Right ventricle myocardium inferior (tissue), 1 donor: ENCODE measurements around the gene IP6K2. TPM values are rescaled to one million over a fixed set of nuclear protein-coding genes. Genes with fewer than 3 reads are reported as not detected.
"Not testable (repeated sequence)": the region's sequence is repeated elsewhere in the genome, so short reads cannot be mapped to it uniquely, and the experiment has no call there.

Source experiments
- ATAC-seq: fragments of 200-7000 bp; cut with Tn5 transposase; one replicate; pipeline ENCODE4 v1.9.1; 2020; ENCODE audit warnings: mild to moderate bottlenecking, moderate library complexity
- DNase-seq: peaks from one replicate; pipeline ENCODE4 v3.0.0; 2021; ENCODE audit errors: missing footprints
- intact Hi-C: fragments of 100-400 bp; cut with DNase I; formaldehyde crosslinking; loops from one replicate; pipeline ENCODE4 v1.11.0; 2022
- total RNA-seq: library from RNA; stranded (reverse); fragmentation: NEBNext Ultra II Directional; extraction: Animal tissue kit (Norgen Biotek cat#: 25700); gene quantifications from one replicate; pipeline ENCODE4 v1.2.1, GENCODE V29; 2021
- donor health status: DM: no; HTN: yes; CAD: no; lungs with severe emphysema.

The IP6K2 gene
- total RNA-seq, 1 donor from 2014 or later, result 29.3 TPM

- ATAC-seq, DNase-seq, intact Hi-C loops: not testable (repeated sequence)
Measured at GRCh38 chr3:48735075-48735767, 18.2 kb upstream of the IP6K2 start.

- ATAC-seq, intact Hi-C loops, DNase-seq: not testable (repeated sequence)
Measured at GRCh38 chr3:48734541-48734940, 17.5 kb upstream of the IP6K2 start.

GRCh38 chr3:48733752-48734518 lies 16.9 kb upstream of the IP6K2 start:
- ATAC-seq, intact Hi-C loops, DNase-seq: not testable (repeated sequence)

GRCh38 chr3:48727511-48727910 lies 10.5 kb upstream of the IP6K2 start:
- intact Hi-C loops, result no loop called here
- no peak for ATAC-seq
- DNase-seq, result no peak

GRCh38 chr3:48725185-48725855 lies 8.3 kb upstream of the IP6K2 start:
- DNase-seq, intact Hi-C loops, ATAC-seq: not testable (repeated sequence)

- intact Hi-C loops, result no loop called here
- DNase-seq (no peak), ATAC-seq (no peak)
Measured at GRCh38 chr3:48723725-48724124, 6.7 kb upstream of the IP6K2 start.

GRCh38 chr3:48723293-48723692 lies 6.3 kb upstream of the IP6K2 start:
- DNase-seq, ATAC-seq, intact Hi-C loops: not testable (repeated sequence)

GRCh38 chr3:48716508-48716981 lies 476 bp downstream of the IP6K2 start:
- ATAC-seq (no peak), DNase-seq (no peak)
- intact Hi-C loops, result loop anchor here (2.0 kb wide), 1 partner anchor 32 kb away; the partner anchor contains the start of gene NCKIPSD

GRCh38 chr3:48715174-48715800 lies 1.7 kb downstream of the IP6K2 start:
- intact Hi-C loops, result no loop called here

GRCh38 chr3:48711727-48712126 lies 5.3 kb downstream of the IP6K2 start:
- intact Hi-C loops, result no loop called here
- DNase-seq (no peak), ATAC-seq (no peak)

More at GRCh38 chr3:48715174-48715800, 1.7 kb downstream of the IP6K2 start:
- DNase-seq (no peak), ATAC-seq (no peak)

- intact Hi-C loops, result no loop called here
- ATAC-seq (no peak), DNase-seq (no peak)
Measured at GRCh38 chr3:48709051-48709461, 8.0 kb downstream of the IP6K2 start.

GRCh38 chr3:48708481-48708889 lies 8.5 kb downstream of the IP6K2 start:
- DNase-seq (no peak), ATAC-seq (no peak)
- intact Hi-C loops, result no loop called here

GRCh38 chr3:48707157-48707556 lies 9.9 kb downstream of the IP6K2 start:
- ATAC-seq (no peak), DNase-seq (no peak)
- intact Hi-C loops, result no loop called here

GRCh38 chr3:48702320-48702920 lies 14.6 kb downstream of the IP6K2 start:
- intact Hi-C loops, result no loop called here
- no peak for DNase-seq
- no peak for ATAC-seq

- ATAC-seq, result no peak
- intact Hi-C loops, result no loop called here
- no peak for DNase-seq
Measured at GRCh38 chr3:48700731-48701405, 16.2 kb downstream of the IP6K2 start.

- no peak for DNase-seq
- intact Hi-C loops, result no loop called here
- ATAC-seq, result no peak
Measured at GRCh38 chr3:48698891-48699290, 18.1 kb downstream of the IP6K2 start.

- intact Hi-C loops, result no loop called here
- ATAC-seq, result no peak
- DNase-seq, result no peak
Measured at GRCh38 chr3:48697952-48698351, 19.1 kb downstream of the IP6K2 start.

- ATAC-seq (no peak), DNase-seq (no peak)
- intact Hi-C loops, result no loop called here
Measured at GRCh38 chr3:48696601-48697000, 20.4 kb downstream of the IP6K2 start.
